Activated CD4-positive, alpha-beta T cell treated with anti-CD3 and anti-CD28 coated beads for 1 hour (primary cell): ENCODE results near the gene DHDH.
"Not testable (repeated sequence)": the region's sequence is repeated elsewhere in the genome, so short reads cannot be mapped to it uniquely, and the experiment has no call there.

ENCODE experiments used
- DNase-seq: peaks from one replicate; pipeline ENCODE4 v3.0.0-alpha.2; 2020

The DHDH gene

GRCh38 chr19:48918071-48918470 lies 15.4 kb upstream of the DHDH start:
- DNase-seq, result no peak

- no peak for DNase-seq
Measured at GRCh38 chr19:48918801-48919247, 14.7 kb upstream of the DHDH start.

DNA sequence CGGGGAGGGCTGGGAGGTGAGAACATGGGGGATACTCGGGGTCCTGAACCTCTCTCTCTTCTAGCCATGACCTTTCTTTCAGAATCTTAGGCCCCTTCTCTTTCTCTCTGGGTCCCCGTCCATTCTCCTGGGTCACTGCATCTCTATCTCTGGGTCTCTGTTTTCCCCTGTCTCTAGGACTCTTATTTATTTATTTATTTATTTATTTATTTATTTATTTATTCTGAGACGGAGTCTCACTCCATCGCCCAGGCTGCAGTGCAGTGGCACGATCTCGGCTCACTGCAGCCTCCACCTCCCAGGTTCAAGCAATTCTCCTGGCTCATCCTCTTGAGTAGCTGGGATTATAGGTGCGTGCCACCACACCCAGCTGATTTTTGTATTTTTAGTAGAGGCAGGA lies 14.2 kb upstream of the DHDH start:
- DNase-seq, result not testable (repeated sequence)

DNA sequence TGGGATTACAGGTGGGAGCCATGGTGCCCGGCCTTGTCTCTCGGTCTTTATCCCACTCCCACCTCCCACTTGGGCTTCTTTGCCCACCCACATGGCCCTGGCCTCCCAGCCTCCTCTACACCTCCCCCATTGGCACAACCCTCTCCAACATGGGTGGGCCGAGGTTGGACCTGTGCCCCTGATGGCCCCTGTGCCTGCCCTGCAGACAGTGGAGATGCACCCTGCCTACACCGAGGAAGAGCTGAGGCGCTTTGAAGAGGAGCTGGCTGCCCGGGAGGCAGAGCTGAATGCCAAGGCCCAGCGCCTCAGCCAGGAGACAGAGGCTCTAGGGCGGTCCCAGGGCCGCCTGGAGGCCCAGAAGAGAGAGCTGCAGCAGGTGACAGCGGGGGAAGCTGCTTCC lies 12.6 kb upstream of the DHDH start:
- DNase-seq, result no peak

DNA sequence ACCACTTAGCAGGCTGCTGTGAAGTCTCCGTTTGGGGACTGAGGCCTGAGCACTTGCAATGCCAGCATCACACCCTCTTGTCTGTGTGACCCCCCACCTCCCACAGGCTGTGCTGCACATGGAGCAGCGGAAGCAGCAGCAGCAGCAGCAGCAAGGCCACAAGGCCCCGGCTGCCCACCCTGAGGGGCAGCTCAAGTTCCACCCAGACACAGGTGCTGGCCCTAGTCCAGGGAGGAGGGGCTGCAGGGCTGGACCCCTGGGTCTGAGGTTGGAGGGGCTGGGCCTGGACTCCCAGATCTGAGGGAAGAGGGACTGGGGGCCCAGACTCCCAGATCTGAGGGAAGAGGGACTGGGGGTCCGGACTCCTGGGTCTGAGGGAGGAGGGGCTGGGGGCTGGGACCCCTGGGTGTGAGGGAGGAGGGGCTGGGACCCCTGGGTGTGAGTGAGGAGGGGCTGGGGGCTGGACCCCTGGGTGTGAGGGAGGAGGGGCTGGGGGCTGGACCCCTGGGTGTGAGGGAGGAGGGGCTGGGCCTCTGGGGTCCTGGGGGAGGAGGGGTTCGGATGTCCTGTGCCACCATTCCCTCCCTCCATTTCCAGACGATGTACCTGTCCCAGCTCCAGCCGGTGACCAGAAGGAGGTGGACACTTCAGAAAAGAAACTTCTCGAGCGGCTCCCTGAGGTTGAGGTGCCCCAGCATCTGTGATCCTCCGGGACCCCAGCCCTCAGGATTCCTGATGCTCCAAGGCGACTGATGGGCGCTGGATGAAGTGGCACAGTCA lies 11.6 kb upstream of the DHDH start:
- DNase-seq, result no peak

DNA sequence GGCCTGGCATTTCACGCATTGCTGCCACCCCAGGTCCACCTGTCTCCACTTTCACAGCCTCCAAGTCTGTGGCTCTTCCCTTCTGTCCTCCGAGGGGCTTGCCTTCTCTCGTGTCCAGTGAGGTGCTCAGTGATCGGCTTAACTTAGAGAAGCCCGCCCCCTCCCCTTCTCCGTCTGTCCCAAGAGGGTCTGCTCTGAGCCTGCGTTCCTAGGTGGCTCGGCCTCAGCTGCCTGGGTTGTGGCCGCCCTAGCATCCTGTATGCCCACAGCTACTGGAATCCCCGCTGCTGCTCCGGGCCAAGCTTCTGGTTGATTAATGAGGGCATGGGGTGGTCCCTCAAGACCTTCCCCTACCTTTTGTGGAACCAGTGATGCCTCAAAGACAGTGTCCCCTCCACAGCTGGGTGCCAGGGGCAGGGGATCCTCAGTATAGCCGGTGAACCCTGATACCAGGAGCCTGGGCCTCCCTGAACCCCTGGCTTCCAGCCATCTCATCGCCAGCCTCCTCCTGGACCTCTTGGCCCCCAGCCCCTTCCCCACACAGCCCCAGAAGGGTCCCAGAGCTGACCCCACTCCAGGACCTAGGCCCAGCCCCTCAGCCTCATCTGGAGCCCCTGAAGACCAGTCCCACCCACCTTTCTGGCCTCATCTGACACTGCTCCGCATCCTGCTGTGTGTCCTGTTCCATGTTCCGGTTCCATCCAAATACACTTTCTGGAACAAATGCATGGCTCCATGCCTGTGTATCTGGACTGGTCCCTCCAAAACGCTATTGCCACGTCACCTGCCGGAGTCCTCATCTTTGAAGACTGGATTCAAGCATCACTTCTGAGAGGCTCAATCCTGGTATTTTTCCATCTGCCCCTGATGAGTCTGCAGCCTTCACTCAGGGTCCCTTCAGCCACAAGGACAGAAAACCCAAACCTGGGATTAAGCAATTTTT lies 10.7 kb upstream of the DHDH start:
- no peak for DNase-seq

DNA sequence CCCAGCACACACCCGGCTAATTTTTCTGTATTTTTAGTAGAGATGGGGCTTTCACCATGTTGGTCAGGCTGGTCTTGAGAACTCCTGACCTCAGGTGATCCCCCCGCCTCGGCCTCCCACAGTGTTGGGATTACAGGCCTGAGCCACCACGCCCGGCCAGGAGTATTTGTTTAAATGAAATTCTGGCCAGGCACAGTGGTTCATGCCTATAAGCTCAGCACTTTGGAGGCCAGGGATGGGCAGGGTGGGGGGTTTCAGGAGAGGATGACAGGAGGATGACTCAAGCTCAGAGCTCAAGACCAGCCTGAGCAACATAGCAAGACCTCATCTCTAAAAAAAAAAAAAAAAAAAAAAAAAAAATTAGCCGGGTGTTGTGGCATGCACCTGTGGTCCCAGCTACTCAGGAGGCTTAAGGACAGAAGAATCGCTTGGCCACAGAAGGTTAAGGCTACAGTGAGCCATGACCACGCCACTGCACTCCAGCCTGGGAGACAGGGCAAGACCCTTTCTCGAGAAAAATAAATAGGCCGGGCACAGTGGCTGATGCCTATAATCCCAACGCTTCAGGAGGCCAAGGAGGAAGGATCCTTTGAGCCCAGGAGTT lies 8.2 kb upstream of the DHDH start:
- no peak for DNase-seq

DNA sequence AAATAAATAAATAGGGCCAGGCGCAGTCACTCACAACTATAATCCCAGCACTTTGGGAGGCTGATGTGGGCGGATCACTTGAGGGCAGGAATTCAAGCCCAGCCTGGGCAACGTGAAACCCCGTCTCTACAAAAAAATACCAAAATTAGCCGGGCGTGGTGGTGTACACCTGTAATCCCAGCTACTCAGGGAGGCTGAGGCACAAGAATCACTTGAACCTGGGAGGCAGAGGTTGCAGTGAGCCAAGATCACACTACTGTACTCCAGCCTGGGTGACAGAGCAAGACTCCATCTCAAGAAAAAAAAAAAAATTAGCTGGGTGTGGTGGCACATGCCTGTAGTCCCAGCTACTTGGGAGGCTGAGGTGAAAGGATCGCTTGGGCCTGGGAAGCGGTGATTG lies 7.6 kb upstream of the DHDH start:
- not testable (repeated sequence) for DNase-seq

GRCh38 chr19:48926909-48927308 lies 6.6 kb upstream of the DHDH start:
- no peak for DNase-seq

DNA sequence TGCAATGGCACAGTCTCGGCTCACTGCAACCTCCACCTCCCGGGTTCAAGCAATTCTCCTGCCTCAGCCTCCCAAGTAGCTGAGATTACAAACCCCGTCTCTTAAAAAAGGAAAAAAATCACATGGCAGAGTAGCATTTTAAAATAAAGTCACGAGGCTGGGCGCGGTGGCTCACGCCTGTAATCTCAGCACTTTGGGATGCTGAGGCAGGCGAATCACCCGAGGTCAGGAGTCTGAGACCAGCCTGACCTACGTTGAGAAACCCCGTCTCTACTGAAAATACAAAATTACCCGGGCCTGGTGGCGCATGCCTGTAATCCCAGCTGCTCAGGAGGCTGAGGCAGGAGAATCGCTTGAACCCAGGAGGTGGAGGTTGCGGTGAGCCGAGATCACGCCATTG lies 5.8 kb upstream of the DHDH start:
- DNase-seq, result not testable (repeated sequence)

GRCh38 chr19:48928164-48929025 lies 5.1 kb upstream of the DHDH start:
- no peak for DNase-seq

- DNase-seq, result no peak
Measured at GRCh38 chr19:48934837-48935236, 1.3 kb downstream of the DHDH start.

- no peak for DNase-seq
Measured at GRCh38 chr19:48935864-48936263, 2.4 kb downstream of the DHDH start.

GRCh38 chr19:48938256-48938655 lies 4.8 kb downstream of the DHDH start:
- no peak for DNase-seq

GRCh38 chr19:48940902-48941301 lies 7.4 kb downstream of the DHDH start:
- DNase-seq, result no peak

GRCh38 chr19:48943081-48943480 lies 9.6 kb downstream of the DHDH start:
- no peak for DNase-seq

GRCh38 chr19:48945415-48945814 lies 11.9 kb downstream of the DHDH start:
- DNase-seq, result no peak

DNA sequence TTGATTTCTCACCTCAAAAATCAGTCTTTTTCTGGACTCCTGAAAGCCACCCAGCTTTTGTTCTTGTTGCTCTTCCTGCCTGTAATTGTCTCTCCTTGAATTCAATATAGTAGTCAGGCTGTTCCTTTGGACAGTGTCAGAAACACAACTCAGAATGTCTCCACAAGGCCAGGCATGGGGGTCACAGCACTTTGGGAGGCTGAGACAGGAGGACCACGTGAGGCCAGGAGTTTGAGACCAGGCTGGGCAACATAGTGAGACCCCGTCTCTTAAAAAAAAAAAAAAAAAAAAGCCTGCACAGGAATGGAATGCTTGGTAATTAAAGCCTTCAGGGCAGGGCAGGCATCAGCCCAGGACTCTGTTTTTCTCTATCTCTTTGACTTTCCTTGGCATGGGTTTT lies 12.3 kb downstream of the DHDH start:
- DNase-seq, result no peak

DNA sequence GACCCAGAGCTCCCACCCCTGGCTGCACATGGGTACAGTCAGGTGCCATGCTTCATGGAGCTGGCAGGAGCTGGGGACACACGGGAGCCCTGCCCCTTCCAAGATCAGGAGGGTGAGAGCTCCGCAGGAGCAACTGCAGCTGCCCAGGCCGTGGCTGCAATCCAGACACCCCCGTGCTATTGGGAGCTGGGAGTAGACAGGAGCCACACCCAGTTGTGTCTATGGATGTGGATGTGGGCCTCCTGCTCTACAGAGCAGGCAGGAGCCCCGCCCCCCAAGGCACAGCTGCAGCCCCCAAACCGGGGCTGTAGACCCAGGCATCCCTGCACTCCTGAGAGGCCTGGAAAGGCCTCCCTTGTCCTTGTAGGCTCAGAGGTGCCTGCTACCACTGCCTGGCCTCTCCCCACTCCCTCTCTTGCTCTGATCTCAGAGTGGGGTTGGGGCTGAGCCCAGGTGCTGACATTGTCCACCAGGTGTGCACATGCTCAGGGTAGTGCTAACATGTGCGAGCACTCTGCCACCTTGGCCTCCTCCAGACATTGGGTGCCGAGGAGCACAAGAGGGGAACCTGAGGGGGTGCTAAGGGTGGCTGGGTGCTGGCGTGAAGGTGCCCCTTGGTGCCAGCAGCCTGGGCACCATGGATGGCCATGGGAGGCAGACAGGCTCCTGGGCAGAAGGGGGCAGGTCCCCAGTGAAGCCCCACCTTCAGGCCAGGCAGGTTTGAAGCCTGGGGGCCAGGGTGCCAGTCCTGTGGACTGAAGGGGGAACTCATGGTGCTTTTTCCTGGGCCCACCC lies 13.2 kb downstream of the DHDH start:
- no peak for DNase-seq

DNA sequence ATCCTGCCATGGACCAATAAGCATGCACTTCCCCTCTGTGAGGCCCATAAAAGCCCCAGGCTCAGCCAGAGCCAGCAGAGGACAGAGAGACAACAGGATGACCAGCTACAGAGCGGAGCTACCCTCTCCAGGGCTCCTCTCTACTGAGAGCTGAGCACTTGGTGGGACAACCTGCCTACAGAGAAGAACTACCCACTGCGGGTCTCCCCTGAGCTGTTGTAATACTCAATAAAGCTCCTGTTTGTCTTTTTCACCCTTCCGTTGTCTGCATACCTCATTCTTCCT lies 13.7 kb downstream of the DHDH start:
- DNase-seq, result no peak

- DNase-seq, result no peak
Measured at GRCh38 chr19:48950159-48950558, 16.7 kb downstream of the DHDH start.
